KOPT-K1 (cell line): ENCODE data around the gene ZCCHC14.
"Not testable (repeated sequence)": the region's sequence is repeated elsewhere in the genome, so short reads cannot be mapped to it uniquely, and the experiment has no call there.

Experiments
- H3K27ac ChIP-seq: fragments of 200-600 bp; sonication (generic); 2 replicates; pipeline ENCODE4 v1.5.1; 2016; ENCODE audit warnings: antibody characterized with exemption, mild to moderate bottlenecking, low read depth, low read length; ENCODE audit not compliant: poor library complexity, severe bottlenecking
- H3K36me3 ChIP-seq: fragments of 200-600 bp; sonication (generic); 2 replicates; pipeline ENCODE4 v1.5.1; 2017; ENCODE audit warnings: antibody characterized with exemption, mild to moderate bottlenecking, low read length, moderate library complexity; ENCODE audit not compliant: insufficient read depth
- H3K9me3 ChIP-seq: fragments of 200-600 bp; sonication (generic); 2 replicates; pipeline ENCODE4 v1.5.1; 2017; ENCODE audit warnings: antibody characterized with exemption, low read length, mild to moderate bottlenecking; ENCODE audit not compliant: insufficient read depth, poor library complexity, severe bottlenecking

ZCCHC14 gene

DNA sequence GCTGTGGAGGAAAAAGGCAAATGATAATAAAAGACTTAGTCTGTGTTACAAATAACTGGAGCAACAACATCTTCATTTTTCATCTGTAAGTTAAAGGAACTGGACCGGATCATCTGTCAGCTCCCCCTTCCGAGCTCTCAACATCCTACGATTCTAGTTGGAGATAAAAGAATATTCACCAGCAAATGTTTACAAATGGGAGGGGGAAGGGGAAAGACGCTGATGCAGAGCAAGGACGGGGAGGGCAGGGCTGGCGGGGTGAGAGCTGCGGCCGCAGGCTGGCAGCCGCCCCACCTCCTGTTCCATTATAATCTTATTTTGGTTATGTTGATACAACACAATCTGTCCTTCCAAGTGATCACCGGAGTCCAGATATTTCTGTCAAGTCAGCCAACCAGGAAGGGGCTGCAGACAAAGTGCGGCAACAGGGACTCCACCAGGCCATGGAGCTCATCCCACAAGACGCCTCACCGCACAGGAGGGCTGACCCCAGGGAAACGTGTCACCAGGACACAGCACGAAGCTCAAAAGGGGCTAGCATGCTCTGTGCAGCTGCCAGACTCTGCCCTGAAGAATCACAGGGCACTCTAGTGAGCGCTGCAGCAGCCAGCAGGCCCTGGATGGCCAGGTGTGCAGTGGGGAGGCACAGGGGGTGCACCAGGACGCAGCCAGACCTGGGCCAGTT lies 128.9 kb downstream of the ZCCHC14 start:
- peaks cover 48% of the 10 kb centered on the region for H3K36me3 ChIP-seq
- no peaks in the 10 kb centered on the region for H3K9me3 ChIP-seq
- peak overlapping the region; percentile 50 for H3K27ac ChIP-seq

DNA sequence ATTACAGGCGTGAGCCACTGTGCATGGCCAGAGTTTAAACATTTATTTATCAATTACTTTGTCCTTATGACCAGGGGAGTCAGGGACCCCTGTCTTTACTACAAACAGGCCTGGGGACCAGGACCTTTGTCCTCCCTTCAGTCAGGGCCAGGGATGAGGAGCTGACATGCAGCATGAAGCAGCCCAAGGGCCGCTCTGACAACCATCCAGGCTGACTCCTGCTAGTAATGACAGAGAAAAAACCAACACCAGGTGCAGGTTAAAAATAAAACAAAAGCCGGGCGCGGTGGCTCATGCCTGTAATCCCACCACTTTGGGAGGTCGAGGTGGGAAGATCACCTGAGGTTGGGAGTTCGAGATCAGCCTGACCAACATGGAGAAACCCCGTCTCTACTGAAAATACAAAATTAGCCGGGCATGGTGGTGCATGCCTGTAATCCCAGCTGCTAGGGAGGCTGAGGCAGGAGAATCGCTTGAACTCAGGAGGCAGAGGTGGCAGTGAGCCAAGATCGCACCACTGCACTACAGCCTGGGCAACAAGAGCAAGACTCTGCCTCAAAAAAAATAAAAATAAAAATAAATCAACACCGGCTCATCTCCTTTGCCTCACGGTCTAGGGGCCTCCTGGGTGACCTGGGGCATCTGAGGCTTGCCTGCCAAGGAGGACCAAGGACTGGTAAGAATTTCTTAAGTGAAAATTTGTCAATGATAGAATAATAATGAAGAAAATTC lies 129.8 kb downstream of the ZCCHC14 start:
- peaks cover 58% of the 10 kb centered on the region for H3K36me3 ChIP-seq
- not testable (repeated sequence) for H3K27ac ChIP-seq, H3K9me3 ChIP-seq

- no peak overlapping the region for H3K27ac ChIP-seq
- H3K36me3 ChIP-seq: peaks cover 65% of the 10 kb centered on the region
- H3K9me3 ChIP-seq: no peaks in the 10 kb centered on the region
Observed at GRCh38 chr16:87361916-87362619, 130.8 kb downstream of the ZCCHC14 start.

DNA sequence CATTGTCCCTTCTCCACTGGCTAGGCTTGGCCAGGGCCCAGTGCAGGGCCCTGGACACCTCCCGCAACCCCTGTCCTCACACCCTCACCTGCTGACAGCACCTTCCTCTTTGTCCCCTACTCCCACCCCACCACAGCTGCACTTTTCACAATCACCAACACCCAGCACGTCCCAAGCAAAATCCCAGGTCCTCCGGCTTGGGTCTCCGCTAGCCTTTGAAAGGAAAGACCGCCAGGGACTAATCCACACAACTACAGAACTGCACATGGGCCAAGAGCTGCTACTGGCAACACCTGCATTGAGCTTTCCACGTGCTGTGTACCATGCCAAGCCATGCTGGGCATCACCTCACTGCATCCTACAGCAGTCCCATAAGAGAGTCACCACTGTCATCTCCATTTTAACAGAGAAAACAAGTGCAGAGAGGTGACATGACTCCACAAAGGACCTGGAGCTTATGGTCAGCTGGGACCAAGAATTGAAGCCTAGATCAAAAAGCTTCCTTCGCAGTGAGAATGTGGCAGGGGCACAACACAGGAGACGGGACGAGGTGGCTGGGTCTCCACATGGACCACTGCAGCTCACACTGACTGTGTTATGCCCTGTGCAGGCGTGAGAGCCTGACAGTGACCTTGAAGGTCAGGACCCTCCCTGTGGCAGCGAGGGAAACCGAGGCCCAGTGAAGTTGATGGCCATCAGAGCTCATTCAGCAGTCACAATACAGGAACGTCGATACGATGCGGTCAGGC lies 131.8 kb downstream of the ZCCHC14 start:
- Histone ChIP-seq H3K9me3 (no peaks in the 10 kb centered on the region), H3K27ac (no peak overlapping the region), H3K36me3 (peaks cover 75% of the 10 kb centered on the region)

GRCh38 chr16:87359121-87359520 lies 133.7 kb downstream of the ZCCHC14 start:
- Histone ChIP-seq H3K36me3 (peaks cover 78% of the 10 kb centered on the region), H3K9me3 (no peaks in the 10 kb centered on the region), H3K27ac (no peak overlapping the region)

- Histone ChIP-seq H3K36me3 (peaks cover 78% of the 10 kb centered on the region), H3K27ac (no peak overlapping the region), H3K9me3 (no peaks in the 10 kb centered on the region)
Observed at GRCh38 chr16:87358696-87359095, 134.1 kb downstream of the ZCCHC14 start.

DNA sequence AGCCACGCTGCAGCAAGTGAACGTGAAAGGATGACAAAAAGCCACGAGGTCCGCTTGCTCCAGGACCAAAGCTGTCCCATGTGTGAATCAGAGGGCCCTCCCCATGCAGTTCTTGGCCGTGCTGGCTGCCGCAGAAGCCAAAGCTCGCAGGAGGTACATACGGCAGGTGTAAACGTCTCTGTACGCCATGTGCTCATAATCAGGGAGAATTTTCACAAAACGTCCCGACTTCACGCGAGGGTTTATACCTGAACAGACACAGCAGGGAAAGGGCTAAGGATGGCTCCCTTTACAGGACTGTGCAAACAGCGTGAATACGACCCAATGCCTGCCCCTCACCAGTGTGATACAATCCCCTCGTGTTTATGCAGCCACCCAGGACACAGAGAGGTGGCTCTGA lies 134.6 kb downstream of the ZCCHC14 start:
- no peaks in the 10 kb centered on the region for H3K9me3 ChIP-seq
- peaks cover 74% of the 10 kb centered on the region for H3K36me3 ChIP-seq
- H3K27ac ChIP-seq: no peak overlapping the region

DNA sequence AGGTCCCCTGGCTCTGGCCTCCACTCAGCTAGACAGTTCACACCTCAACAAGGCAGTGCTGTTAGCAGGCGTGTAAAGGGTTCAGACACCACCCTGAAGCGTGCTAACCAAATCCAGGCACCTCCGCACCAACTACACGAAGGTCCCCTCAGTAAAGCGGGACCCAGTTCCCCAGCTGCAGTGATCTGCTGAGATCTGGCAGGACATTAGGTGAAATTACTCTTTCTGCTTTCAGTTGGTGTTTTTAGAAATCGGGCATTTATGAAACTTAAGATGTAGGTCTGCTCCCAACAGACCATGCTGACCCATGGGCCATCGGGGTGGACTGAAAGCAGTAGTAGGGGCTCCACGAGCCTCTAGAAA lies 136.4 kb downstream of the ZCCHC14 start:
- H3K27ac ChIP-seq: no peak overlapping the region
- H3K36me3 ChIP-seq: peaks cover 68% of the 10 kb centered on the region

More for the DNA sequence above, 136.4 kb downstream of the ZCCHC14 start:
- no peaks in the 10 kb centered on the region for H3K9me3 ChIP-seq
